ENCODE data around the gene PTDSS2.

GRCh38 chr11:429391-429790 lies 20.7 kb upstream of the PTDSS2 start:
- TF ChIP-seq CTCF (IDR thresholded peaks at IDR 0.05 in 8 of 11, conservative IDR thresholded peaks at IDR 0.05 in 3 of 11) (no peak), POLR2A (IDR thresholded peaks at IDR 0.05) (no peak), POLR2AphosphoS5 (IDR thresholded peaks at IDR 0.05) (no peak)
